OCI-LY7 (cell line): ENCODE measurements around the gene NFIA.

Experiments used
- EZH2phosphoT487 ChIP-seq: fragments of 200-600 bp; sonication (generic); IDR thresholded peaks from 2 replicates; pipeline ENCODE4 v1.6.1; 2018; ENCODE audit warnings: low read depth, borderline replicate concordance, mild to moderate bottlenecking, mixed run types, antibody characterized with exemption, low read length, moderate library complexity, mixed read lengths
- TF ChIP-seq, protein P1 (sequence below): fragments of 200-600 bp; sonication (generic); conservative IDR thresholded peaks from 2 replicates; pipeline ENCODE4 v1.5.1; 2014; ENCODE audit warnings: mild to moderate bottlenecking, antibody characterized with exemption, low read length, moderate library complexity, mixed read lengths

DNA sequence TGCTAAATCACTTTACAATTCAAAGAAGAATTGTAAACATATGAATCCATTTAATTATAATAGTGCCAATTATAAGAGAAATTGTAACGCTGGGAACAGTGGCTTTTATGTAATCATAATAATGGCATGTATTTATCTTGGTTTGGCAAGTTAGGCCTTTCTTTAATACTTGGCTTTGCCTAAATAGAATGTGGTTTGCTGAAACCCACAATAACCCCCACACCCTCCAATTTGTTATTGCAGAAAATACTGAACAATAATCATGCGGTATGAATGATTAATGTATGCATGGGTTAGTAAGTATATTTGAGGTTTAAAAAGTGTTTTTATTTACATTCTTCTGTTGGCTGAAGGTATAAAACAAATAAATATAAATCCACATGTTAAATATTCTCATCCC is 138.2 kb downstream of the NFIA start:
- TF ChIP-seq, protein P1, sequence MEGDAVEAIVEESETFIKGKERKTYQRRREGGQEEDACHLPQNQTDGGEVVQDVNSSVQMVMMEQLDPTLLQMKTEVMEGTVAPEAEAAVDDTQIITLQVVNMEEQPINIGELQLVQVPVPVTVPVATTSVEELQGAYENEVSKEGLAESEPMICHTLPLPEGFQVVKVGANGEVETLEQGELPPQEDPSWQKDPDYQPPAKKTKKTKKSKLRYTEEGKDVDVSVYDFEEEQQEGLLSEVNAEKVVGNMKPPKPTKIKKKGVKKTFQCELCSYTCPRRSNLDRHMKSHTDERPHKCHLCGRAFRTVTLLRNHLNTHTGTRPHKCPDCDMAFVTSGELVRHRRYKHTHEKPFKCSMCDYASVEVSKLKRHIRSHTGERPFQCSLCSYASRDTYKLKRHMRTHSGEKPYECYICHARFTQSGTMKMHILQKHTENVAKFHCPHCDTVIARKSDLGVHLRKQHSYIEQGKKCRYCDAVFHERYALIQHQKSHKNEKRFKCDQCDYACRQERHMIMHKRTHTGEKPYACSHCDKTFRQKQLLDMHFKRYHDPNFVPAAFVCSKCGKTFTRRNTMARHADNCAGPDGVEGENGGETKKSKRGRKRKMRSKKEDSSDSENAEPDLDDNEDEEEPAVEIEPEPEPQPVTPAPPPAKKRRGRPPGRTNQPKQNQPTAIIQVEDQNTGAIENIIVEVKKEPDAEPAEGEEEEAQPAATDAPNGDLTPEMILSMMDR = no peak
- no peak for TF ChIP-seq EZH2phosphoT487
